BJ (cell line): Measurements from ENCODE around the gene CRABP1. TPM values are rescaled to one million over a fixed set of nuclear protein-coding genes. Genes with fewer than 3 reads are reported as not detected.

Experiments used
- CTCF ChIA-PET: fragments of 350-600 bp; formaldehyde crosslinking; extraction: SDS; loops from one replicate; lab custom pipeline; 2021; ENCODE audit warnings: antibody characterized with exemption, inconsistent platforms; lab: Yijun Ruan, JAX
- POLR2A ChIA-PET: fragments of 300-600 bp; sonication (Branson Sonifier 250); formaldehyde crosslinking; extraction: SDS; loops from one replicate; lab custom pipeline; 2021; ENCODE audit warnings: antibody characterized with exemption; lab: Charles Lee
- DNase-seq: peaks from one replicate; pipeline ENCODE4 v3.0.0-alpha.2; 2011; ENCODE audit warnings: low read depth
- H3K27me3 ChIP-seq: 2 replicates; pipeline ENCODE4 v1.6.0; 2011; ENCODE audit warnings: low read length; ENCODE audit not compliant: control insufficient read depth, insufficient read depth
- H3K36me3 ChIP-seq: 2 replicates; pipeline ENCODE4 v1.5.1; 2011; ENCODE audit warnings: low read length; ENCODE audit not compliant: control insufficient read depth, insufficient read depth
- H3K4me3 ChIP-seq: 2 replicates; pipeline ENCODE4 v1.5.1; 2011; ENCODE audit warnings: low read depth, mild to moderate bottlenecking, control low read depth, low read length
- CTCF ChIP-seq: IDR thresholded peaks from 2 replicates; pipeline ENCODE4 v1.5.1; 2011; ENCODE audit warnings: low read depth, mild to moderate bottlenecking, control low read depth, inconsistent platforms, low read length, moderate library complexity; ENCODE audit not compliant: insufficient read depth
- polyA minus RNA-seq: library from RNA; depleted of rRNA, polyadenylated mRNA; stranded (reverse); fragments of >200 nt; gene quantifications from 2 replicates; pipeline ENCODE4 v1.2.3, GENCODE V29; 2011; rRNA and poly(A)+ RNA removed
- polyA plus RNA-seq: library from polyadenylated mRNA; depleted of rRNA; stranded (reverse); fragments of >200 nt; gene quantifications from 2 replicates; pipeline ENCODE4 v1.2.3, GENCODE V29; 2011; rRNA removed

Gene CRABP1
- polyA plus RNA-seq: not detected in 2 replicates
- polyA minus RNA-seq: not detected in 2 replicates

- no peaks in the 10 kb centered on the region for H3K36me3 ChIP-seq
- ChIA-PET CTCF (no interaction called here), POLR2A (no interaction called here)
- no peak for DNase-seq
- H3K27me3 ChIP-seq: peaks cover 41% of the 10 kb centered on the region
- no peak for TF ChIP-seq CTCF
- no peak within 1 kb of the TSS for H3K4me3 ChIP-seq
Measured at GRCh38 chr15:78340231-78341056, at the start of gene CRABP1. CRABP1 (plus strand) TSS chr15:78340353; CDS start chr15:78340429, 76 bp downstream.

DNA sequence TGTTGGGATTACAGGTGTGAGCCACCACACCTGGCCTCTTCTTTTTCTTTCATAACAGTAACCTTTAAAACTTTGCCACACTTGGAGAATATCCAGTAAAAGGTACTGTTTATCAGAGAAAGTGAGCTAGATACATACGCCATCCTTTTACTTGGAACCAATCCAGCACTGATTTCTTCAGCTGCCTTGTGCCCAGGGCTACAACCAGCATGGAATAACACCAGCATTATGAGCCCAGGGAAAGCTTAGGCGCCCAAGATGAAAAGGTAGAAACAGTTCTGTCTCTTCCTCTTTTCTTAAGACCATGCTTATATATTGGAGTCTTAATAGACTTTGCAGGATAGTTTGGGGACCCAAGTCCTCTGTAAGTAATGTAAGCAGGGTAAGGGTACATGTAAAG, 49.1 kb upstream of the CRABP1 start:
- H3K27me3 ChIP-seq: no peaks in the 10 kb centered on the region
- 0 out of 2 replicates have a peak, but pooled peaks cover 5% of the 10 kb centered on the region for H3K36me3 ChIP-seq
- POLR2A ChIA-PET: no interaction called here
- TF ChIP-seq CTCF: no peak
- CTCF ChIA-PET: interaction anchor here (0.7 kb wide), 1 partner anchor 132 kb away, joined by 3 read pairs; no protein-coding TSS in a partner anchor
- no peak for DNase-seq
- H3K4me3 ChIP-seq: no peak overlapping the region

GRCh38 chr15:78291698-78292097, 48.5 kb upstream of the CRABP1 start:
- ChIA-PET POLR2A (no interaction called here), CTCF (interaction anchor here (1.3 kb wide), 1 partner anchor 114 kb away, joined by 4 read pairs; no protein-coding TSS in a partner anchor)
- TF ChIP-seq CTCF: no peak
- H3K36me3 ChIP-seq: 0 out of 2 replicates have a peak, but pooled peaks cover 5% of the 10 kb centered on the region
- H3K4me3 ChIP-seq: no peak overlapping the region
- H3K27me3 ChIP-seq: no peaks in the 10 kb centered on the region
- no peak for DNase-seq

DNA sequence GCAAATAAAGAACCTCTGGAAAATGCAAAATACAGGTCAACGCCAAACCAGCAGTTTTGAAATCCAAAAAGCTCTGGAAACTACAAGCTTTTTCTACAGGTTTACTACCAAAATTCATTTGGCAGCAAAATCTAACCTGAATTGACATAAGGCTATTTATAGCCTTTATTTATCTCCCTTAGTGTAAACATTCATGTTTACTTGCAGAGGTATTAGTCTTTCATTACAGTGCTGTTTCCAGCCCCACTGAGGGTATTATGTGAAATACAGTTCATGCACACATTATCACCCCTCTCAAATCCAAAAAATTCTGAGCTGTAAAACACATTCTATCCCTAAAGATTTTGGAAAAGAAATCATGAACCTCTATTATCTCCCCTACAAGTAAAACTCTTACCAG, 47.9 kb upstream of the CRABP1 start:
- Histone ChIP-seq H3K4me3 (no peak overlapping the region), H3K36me3 (0 out of 2 replicates have a peak, but pooled peaks cover 5% of the 10 kb centered on the region), H3K27me3 (no peaks in the 10 kb centered on the region)
- DNase-seq: no peak
- no peak for TF ChIP-seq CTCF
- POLR2A ChIA-PET: no interaction called here
- CTCF ChIA-PET: interaction anchor here (1.2 to 1.3 kb wide), 2 partner anchors 11 to 114 kb away, joined by 3 to 4 read pairs; no protein-coding TSS in a partner anchor
